AG04449 (cell line): ENCODE data around the gene APOL1.

Experiments
- CTCF ChIA-PET: fragments of 350-600 bp; formaldehyde crosslinking; extraction: SDS; loops from one replicate; lab custom pipeline; 2021; ENCODE audit warnings: antibody characterized with exemption; lab: Yijun Ruan, JAX
- POLR2A ChIA-PET: fragments of 400-600, 350-600 bp; formaldehyde crosslinking; extraction: SDS; loops from one replicate; lab custom pipeline; 2020; ENCODE audit warnings: antibody characterized with exemption, inconsistent platforms; lab: Yijun Ruan, JAX
- DNase-seq: peaks from one replicate; pipeline ENCODE4 v3.0.0-alpha.2; 2010; ENCODE audit warnings: low read depth, low spot score
- H3K4me3 ChIP-seq: 2 replicates; pipeline ENCODE4 v1.5.1; 2011; ENCODE audit warnings: low read depth, mild to moderate bottlenecking, control low read depth, low read length
- TF ChIP-seq, protein P1 (sequence below): IDR thresholded peaks from one replicate; pipeline ENCODE4 v1.5.1; 2011; ENCODE audit warnings: mild to moderate bottlenecking, moderate library complexity, low read length, control low read depth, inconsistent platforms; ENCODE audit not compliant: insufficient read depth; ENCODE audit errors: missing control alignments

APOL1 gene

GRCh38 chr22:36303115-36303467 lies 50.2 kb downstream of the APOL1 start:
- TF ChIP-seq, protein P1, sequence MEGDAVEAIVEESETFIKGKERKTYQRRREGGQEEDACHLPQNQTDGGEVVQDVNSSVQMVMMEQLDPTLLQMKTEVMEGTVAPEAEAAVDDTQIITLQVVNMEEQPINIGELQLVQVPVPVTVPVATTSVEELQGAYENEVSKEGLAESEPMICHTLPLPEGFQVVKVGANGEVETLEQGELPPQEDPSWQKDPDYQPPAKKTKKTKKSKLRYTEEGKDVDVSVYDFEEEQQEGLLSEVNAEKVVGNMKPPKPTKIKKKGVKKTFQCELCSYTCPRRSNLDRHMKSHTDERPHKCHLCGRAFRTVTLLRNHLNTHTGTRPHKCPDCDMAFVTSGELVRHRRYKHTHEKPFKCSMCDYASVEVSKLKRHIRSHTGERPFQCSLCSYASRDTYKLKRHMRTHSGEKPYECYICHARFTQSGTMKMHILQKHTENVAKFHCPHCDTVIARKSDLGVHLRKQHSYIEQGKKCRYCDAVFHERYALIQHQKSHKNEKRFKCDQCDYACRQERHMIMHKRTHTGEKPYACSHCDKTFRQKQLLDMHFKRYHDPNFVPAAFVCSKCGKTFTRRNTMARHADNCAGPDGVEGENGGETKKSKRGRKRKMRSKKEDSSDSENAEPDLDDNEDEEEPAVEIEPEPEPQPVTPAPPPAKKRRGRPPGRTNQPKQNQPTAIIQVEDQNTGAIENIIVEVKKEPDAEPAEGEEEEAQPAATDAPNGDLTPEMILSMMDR, result no peak
- no peak overlapping the region for H3K4me3 ChIP-seq
- ChIA-PET POLR2A (no interaction called here), CTCF (interaction anchor here (1.2 to 14.4 kb wide), 6 partner anchors 10 to 184 kb away, joined by 4 to 202 read pairs (median 50); partner anchors contain the start of gene APOL2)
- DNase-seq, result no peak

- ChIA-PET CTCF (interaction anchor here (8.5 to 14.4 kb wide), 2 partner anchors 22 to 166 kb away, joined by 123 to 202 read pairs; no protein-coding TSS in a partner anchor), POLR2A (interaction anchor here (0.9 kb wide), 1 partner anchor 8 kb away, joined by 3 read pairs; no protein-coding TSS in a partner anchor)
- DNase-seq, result no peak
- no peak overlapping the region for H3K4me3 ChIP-seq
- TF ChIP-seq, protein P1, result no peak
Observed at GRCh38 chr22:36303874-36304273, 50.9 kb downstream of the APOL1 start.

- CTCF ChIA-PET, result interaction anchor here (8.5 to 14.4 kb wide), 2 partner anchors 22 to 165 kb away, joined by 123 to 202 read pairs; no protein-coding TSS in a partner anchor
- TF ChIP-seq, protein P1, result no peak
- POLR2A ChIA-PET, result interaction anchor here (0.9 kb wide), 1 partner anchor 8 kb away, joined by 3 read pairs; no protein-coding TSS in a partner anchor
- no peak for DNase-seq
- H3K4me3 ChIP-seq, result no peak overlapping the region
Observed at GRCh38 chr22:36304429-36304828, 51.5 kb downstream of the APOL1 start.

DNA sequence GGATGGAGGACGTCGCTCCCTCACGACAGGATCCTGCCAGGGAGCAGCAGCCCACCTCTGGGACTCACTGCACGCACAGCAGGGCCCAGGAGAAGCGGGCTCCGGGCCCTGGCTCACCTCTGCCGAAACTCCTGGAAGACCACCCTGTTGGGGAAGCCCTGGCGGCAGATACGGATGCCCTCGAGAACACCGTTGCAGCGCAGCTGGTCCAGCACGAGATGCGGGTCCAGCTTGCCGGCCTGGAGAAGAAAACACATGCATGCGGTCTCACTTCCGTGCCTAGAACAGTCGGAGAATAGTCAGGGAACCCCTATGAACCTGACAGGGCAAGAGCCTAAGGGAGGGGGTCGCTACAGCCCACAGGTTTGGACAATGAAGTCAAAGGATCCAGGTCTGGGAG lies 52.9 kb downstream of the APOL1 start:
- TF ChIP-seq, protein P1, result no peak
- no peak overlapping the region for H3K4me3 ChIP-seq
- ChIA-PET POLR2A (no interaction called here), CTCF (interaction anchor here (8.5 to 14.4 kb wide), 2 partner anchors 24 to 164 kb away, joined by 123 to 202 read pairs; no protein-coding TSS in a partner anchor)
- DNase-seq, result no peak

- POLR2A ChIA-PET, result no interaction called here
- H3K4me3 ChIP-seq, result no peak overlapping the region
- no peak for DNase-seq
- TF ChIP-seq, protein P1, result no peak
- CTCF ChIA-PET, result interaction anchor here (3.4 to 14.4 kb wide), 2 partner anchors 24 to 165 kb away, joined by 16 to 202 read pairs; no protein-coding TSS in a partner anchor
Observed at GRCh38 chr22:36306227-36306626, 53.3 kb downstream of the APOL1 start.

DNA sequence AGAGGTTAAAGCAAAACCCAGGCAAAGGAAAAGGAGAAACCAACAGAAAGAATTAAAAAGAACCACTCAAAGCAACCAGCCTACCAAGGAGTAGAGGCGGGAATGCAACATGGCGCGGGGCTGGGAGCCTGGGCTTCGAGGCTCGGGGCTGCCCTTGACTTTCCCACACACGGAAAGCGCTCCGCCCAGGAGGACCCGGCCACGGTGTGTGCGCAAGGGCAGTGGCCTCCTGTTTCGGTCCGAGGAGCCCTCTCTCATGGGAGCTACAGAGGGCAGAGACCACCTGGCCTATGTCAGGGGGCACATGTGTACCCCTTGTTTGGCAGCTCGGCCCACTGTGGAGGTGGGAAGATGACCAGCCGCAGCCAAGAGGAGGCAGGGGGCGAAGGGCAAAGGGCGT lies 55.9 kb downstream of the APOL1 start:
- DNase-seq, result no peak
- TF ChIP-seq, protein P1, result no peak
- CTCF ChIA-PET, result interaction anchor here (1.3 to 14.4 kb wide), 3 partner anchors 27 to 178 kb away, joined by 5 to 202 read pairs (median 16); no protein-coding TSS in a partner anchor
- H3K4me3 ChIP-seq, result no peak overlapping the region
- POLR2A ChIA-PET, result interaction anchor here (2.2 kb wide), 1 partner anchor 10 kb away, joined by 8 read pairs; no protein-coding TSS in a partner anchor
